ENCODE results near the gene ZFAND2A.
"Not testable (repeated sequence)": the region's sequence is repeated elsewhere in the genome, so short reads cannot be mapped to it uniquely, and the experiment has no call there.

- TF ChIP-seq, protein P1, sequence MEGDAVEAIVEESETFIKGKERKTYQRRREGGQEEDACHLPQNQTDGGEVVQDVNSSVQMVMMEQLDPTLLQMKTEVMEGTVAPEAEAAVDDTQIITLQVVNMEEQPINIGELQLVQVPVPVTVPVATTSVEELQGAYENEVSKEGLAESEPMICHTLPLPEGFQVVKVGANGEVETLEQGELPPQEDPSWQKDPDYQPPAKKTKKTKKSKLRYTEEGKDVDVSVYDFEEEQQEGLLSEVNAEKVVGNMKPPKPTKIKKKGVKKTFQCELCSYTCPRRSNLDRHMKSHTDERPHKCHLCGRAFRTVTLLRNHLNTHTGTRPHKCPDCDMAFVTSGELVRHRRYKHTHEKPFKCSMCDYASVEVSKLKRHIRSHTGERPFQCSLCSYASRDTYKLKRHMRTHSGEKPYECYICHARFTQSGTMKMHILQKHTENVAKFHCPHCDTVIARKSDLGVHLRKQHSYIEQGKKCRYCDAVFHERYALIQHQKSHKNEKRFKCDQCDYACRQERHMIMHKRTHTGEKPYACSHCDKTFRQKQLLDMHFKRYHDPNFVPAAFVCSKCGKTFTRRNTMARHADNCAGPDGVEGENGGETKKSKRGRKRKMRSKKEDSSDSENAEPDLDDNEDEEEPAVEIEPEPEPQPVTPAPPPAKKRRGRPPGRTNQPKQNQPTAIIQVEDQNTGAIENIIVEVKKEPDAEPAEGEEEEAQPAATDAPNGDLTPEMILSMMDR (IDR thresholded peaks at IDR 0.05), result not testable (repeated sequence)
- TF ChIP-seq POLR2A (IDR thresholded peaks at IDR 0.05), result not testable (repeated sequence)
Observed at GRCh38 chr7:1159231-1159630, 765 bp downstream of the ZFAND2A start.

All from right lobe of liver (tissue), 4 donors.